Left lung (tissue), 10 donors: ENCODE data around the gene MLKL. TPM values are rescaled to one million over a fixed set of nuclear protein-coding genes. Genes with fewer than 3 reads are reported as not detected.

Experiments used
- ATAC-seq: fragments of 200-7000 bp; cut with Tn5 transposase; one replicate; pipeline ENCODE4 v1.9.1; 2020; ENCODE audit warnings: moderate library complexity
- DNase-seq, 4 donors: peaks; one replicate each; pipeline ENCODE4 v3.0.0-alpha.2; 2013 to 2020
- H3K27ac ChIP-seq, 2 donors: fragments of 200-600 bp; sonication (generic) in 1 of 2; one replicate each; pipeline versions ENCODE4 v1.5.0 to v1.8.0; 2020 to 2021
- H3K27me3 ChIP-seq, 2 donors: fragments of 200-600 bp; sonication (generic) in 1 of 2; one replicate each; pipeline versions ENCODE4 v1.5.0 to v1.8.0; 2020 to 2021
- H3K36me3 ChIP-seq, 2 donors: fragments of 200-600 bp; sonication (generic) in 1 of 2; one replicate each; pipeline versions ENCODE4 v1.5.0 to v1.8.0; 2020 to 2021
- H3K4me1 ChIP-seq, 2 donors: fragments of 200-600 bp; one replicate each; pipeline ENCODE4 v1.8.0; 2021
- H3K4me3 ChIP-seq, 2 donors: fragments of 200-600 bp; sonication (generic) in 1 of 2; one replicate each; pipeline versions ENCODE4 v1.5.0 to v1.8.0; 2020 to 2021; ENCODE audit warnings: mild to moderate bottlenecking in 1 of 2
- H3K9me3 ChIP-seq, 2 donors: fragments of 200-600 bp; sonication (generic) in 1 of 2; one replicate each; pipeline versions ENCODE4 v1.5.0 to v1.8.0; 2020 to 2021
- CTCF ChIP-seq, 2 donors: fragments of 200-600 bp; sonication (generic) in 1 of 2; IDR thresholded peaks; one replicate each; pipeline versions ENCODE4 v1.5.0 to v1.8.0; 2021; ENCODE audit warnings: antibody characterized with exemption in 2 of 2
- intact Hi-C, 2 donors: fragments of 100-400 bp; cut with DNase I; formaldehyde crosslinking; loops; one replicate each; pipeline versions ENCODE4 v1.11.2 to v1.14.2; 2022
- polyA plus RNA-seq, 6 donors: library from polyadenylated mRNA; unstranded; fragments of 120-200 nt; gene quantifications; one replicate each; pipeline ENCODE4 v1.2.1, GENCODE V29; 2013; ENCODE audit not compliant: insufficient read length in 6 of 6
- total RNA-seq, 2 donors: library from RNA; stranded (reverse); fragmentation: NEBNext Ultra II Directional; extraction: Animal tissue kit (Norgen Biotek cat#: 25700); gene quantifications; one replicate each; pipeline ENCODE4 v1.2.1, GENCODE V29; 2021
- donor health status: DM: no; HTN: yes; CAD: no.
- donor health status: DM: no; HTN: no; CAD: no.

MLKL gene
- total and polyA plus RNA-seq, 8 donors = 5.2 to 40.5 (median 6.8) TPM

- intact Hi-C loops = no loop called here
- Histone ChIP-seq H3K9me3 (no peaks in the 10 kb centered on the region), H3K27me3 (no peaks in the 10 kb centered on the region), H3K4me3 (peak overlapping the region; percentile 80 to 99), H3K36me3 (peaks cover 0 to 38% of the 10 kb centered on the region in 2 donors), H3K27ac (peak overlapping the region; percentile 28 to 80), H3K4me1 (peaks cover 0 to 10% of the 10 kb centered on the region in 2 donors)
- no peak for ATAC-seq
- TF ChIP-seq CTCF (IDR thresholded peaks at IDR 0.05) = no peak
- DNase-seq = no peak
Observed at GRCh38 chr16:74666010-74666421, 34.6 kb downstream of the MLKL start.

GRCh38 chr16:74661064-74661463, 39.6 kb downstream of the MLKL start:
- no peak overlapping the region for H3K4me3 ChIP-seq
- intact Hi-C loops = no loop called here
- no peaks in the 10 kb centered on the region for H3K9me3 ChIP-seq
- no peak for TF ChIP-seq CTCF (IDR thresholded peaks at IDR 0.05)
- peaks cover 0 to 69% of the 10 kb centered on the region in 2 donors for H3K36me3 ChIP-seq
- H3K4me1 ChIP-seq = peaks cover 0 to 26% of the 10 kb centered on the region in 2 donors
- DNase-seq (no peak), ATAC-seq (no peak)
- no peaks in the 10 kb centered on the region for H3K27me3 ChIP-seq
- H3K27ac ChIP-seq = no peak overlapping the region

- H3K36me3 ChIP-seq = peaks cover 0 to 76% of the 10 kb centered on the region in 2 donors
- H3K4me3 ChIP-seq = no peak overlapping the region
- no peaks in the 10 kb centered on the region for H3K9me3 ChIP-seq
- H3K27me3 ChIP-seq = no peaks in the 10 kb centered on the region
- ATAC-seq (no peak), DNase-seq (no peak)
- TF ChIP-seq CTCF (IDR thresholded peaks at IDR 0.05) = no peak
- peaks cover 0 to 19% of the 10 kb centered on the region in 2 donors for H3K4me1 ChIP-seq
- intact Hi-C loops = no loop called here
- H3K27ac ChIP-seq = no peak overlapping the region
Observed at GRCh38 chr16:74660383-74660782, 40.3 kb downstream of the MLKL start.

GRCh38 chr16:74659041-74659440, 41.6 kb downstream of the MLKL start:
- peaks cover 0 to 71% of the 10 kb centered on the region in 2 donors for H3K36me3 ChIP-seq

More at GRCh38 chr16:74659041-74659440, 41.6 kb downstream of the MLKL start:
- ATAC-seq (no peak), DNase-seq (no peak)
- H3K4me3 ChIP-seq = no peak overlapping the region
- H3K4me1 ChIP-seq = peaks cover 0 to 19% of the 10 kb centered on the region in 2 donors
- intact Hi-C loops = no loop called here
- H3K27ac ChIP-seq = no peak overlapping the region
- TF ChIP-seq CTCF (IDR thresholded peaks at IDR 0.05) = no peak
- no peaks in the 10 kb centered on the region for H3K9me3 ChIP-seq
- H3K27me3 ChIP-seq = no peaks in the 10 kb centered on the region
